IMR-90 (cell line): Measurements from ENCODE around the gene SLAMF1. TPM values are rescaled to one million over a fixed set of nuclear protein-coding genes. Genes with fewer than 3 reads are reported as not detected.

Source experiments
- ATAC-seq: fragments of 200-7000 bp; cut with Tn5 transposase; 2 replicates; pipeline ENCODE4 v1.9.1; 2020; ENCODE audit warnings: low read depth, mild to moderate bottlenecking, moderate library complexity
- BruUV-seq: library from RNA; stranded (reverse); fragments of 400-500 nt; replicated peaks from 2 replicates; lab custom pipeline; 2021; lab: Mats Ljungman, UMichigan
- CTCF ChIA-PET: fragments of 300-600 bp; formaldehyde crosslinking; extraction: SDS; loops from one replicate; lab custom pipeline; 2021; ENCODE audit warnings: antibody characterized with exemption; lab: Yijun Ruan, JAX
- POLR2A ChIA-PET: fragments of 300-600 bp; sonication (Branson Sonifier 250); formaldehyde crosslinking; loops from one replicate; lab custom pipeline; 2022; ENCODE audit warnings: antibody characterized with exemption; ENCODE audit not compliant: unreplicated experiment; lab: Charles Lee
- DNase-seq: peaks from one replicate; pipeline ENCODE4 v3.0.0; 2013
- H2AFZ ChIP-seq: replicated peaks from 2 replicates; pipeline ENCODE3; 2013; ENCODE audit warnings: low read length, mild to moderate bottlenecking; ENCODE audit not compliant: poor library complexity
- H2AK5ac ChIP-seq: 2 replicates; pipeline ENCODE4 v1.6.1; 2013; ENCODE audit warnings: low read depth, low read length, inconsistent platforms
- H2AK9ac ChIP-seq: replicated peaks from 2 replicates; pipeline ENCODE3; 2013; ENCODE audit warnings: mild to moderate bottlenecking, low read depth, low read length, moderate library complexity; ENCODE audit not compliant: poor library complexity
- H2BK120ac ChIP-seq: 2 replicates; pipeline ENCODE4 v1.6.1; 2013; ENCODE audit warnings: low read depth, low read length, inconsistent platforms
- H2BK15ac ChIP-seq: 3 replicates; pipeline ENCODE4 v1.6.1; 2013; ENCODE audit warnings: low read depth, low read length, inconsistent platforms
- H2BK20ac ChIP-seq: 2 replicates; pipeline ENCODE4 v1.6.1; 2013; ENCODE audit warnings: low read depth, mild to moderate bottlenecking, inconsistent platforms, low read length, moderate library complexity
- H2BK5ac ChIP-seq: 2 replicates; pipeline ENCODE4 v1.6.1; 2013; ENCODE audit warnings: mild to moderate bottlenecking, low read depth, low read length, inconsistent platforms; ENCODE audit not compliant: poor library complexity, severe bottlenecking
- H3K14ac ChIP-seq: replicated peaks from 2 replicates; pipeline ENCODE4 v1.6.1; 2013; ENCODE audit warnings: low read depth, low read length, inconsistent platforms
- H3K18ac ChIP-seq: 2 replicates; pipeline ENCODE4 v1.6.1; 2013; ENCODE audit warnings: low read depth, low read length, control low read depth
- H3K23ac ChIP-seq: 2 replicates; pipeline ENCODE4 v1.6.1; 2013; ENCODE audit warnings: low read depth, low read length, inconsistent platforms
- H3K27ac ChIP-seq: 2 replicates; pipeline ENCODE4 v1.5.1; 2013; ENCODE audit warnings: mild to moderate bottlenecking, control low read depth, low read length; ENCODE audit not compliant: insufficient read depth
- H3K27me3 ChIP-seq: 2 replicates; pipeline ENCODE4 v1.6.1; 2013; ENCODE audit warnings: low read length; ENCODE audit not compliant: control insufficient read depth, insufficient read depth
- H3K36me3 ChIP-seq: 2 replicates; pipeline ENCODE4 v1.6.1; 2013; ENCODE audit warnings: low read length, mixed read lengths; ENCODE audit not compliant: control insufficient read depth, insufficient read depth
- H3K4ac ChIP-seq: 2 replicates; pipeline ENCODE4 v1.6.1; 2013; ENCODE audit warnings: low read depth, low read length, inconsistent platforms
- H3K4me1 ChIP-seq: 2 replicates; pipeline ENCODE4 v1.6.1; 2013; ENCODE audit warnings: low read length, mixed read lengths; ENCODE audit not compliant: control insufficient read depth, insufficient read depth
- H3K4me2 ChIP-seq: 2 replicates; pipeline ENCODE4 v1.6.1; 2013; ENCODE audit warnings: low read depth, mild to moderate bottlenecking, control low read depth, low read length, moderate library complexity
- H3K4me3 ChIP-seq: 2 replicates; pipeline ENCODE4 v1.5.1; 2013; ENCODE audit warnings: low read depth, mild to moderate bottlenecking, control low read depth, low read length, moderate library complexity; ENCODE audit not compliant: insufficient read depth
- H3K56ac ChIP-seq: 2 replicates; pipeline ENCODE4 v1.6.1; 2013; ENCODE audit warnings: low read length, inconsistent platforms; ENCODE audit not compliant: insufficient read depth; ENCODE audit errors: extremely low read depth
- H3K79me1 ChIP-seq, 2 experiments: 2 replicates each; pipeline ENCODE4 v1.6.1; 2013; ENCODE audit warnings: low read length in 2 of 2, inconsistent platforms in 1 of 2, low read depth in 1 of 2
- H3K9ac ChIP-seq: 2 replicates; pipeline ENCODE4 v1.6.1; 2013; ENCODE audit warnings: low read depth, low read length, control low read depth
- H3K9me1 ChIP-seq: 2 replicates; pipeline ENCODE4 v1.6.1; 2013; ENCODE audit warnings: low read length, inconsistent platforms; ENCODE audit not compliant: insufficient read depth
- H3K9me3 ChIP-seq: 2 replicates; pipeline ENCODE4 v1.6.1; 2013; ENCODE audit warnings: low read length; ENCODE audit not compliant: control insufficient read depth, insufficient read depth
- H4K20me1 ChIP-seq: 2 replicates; pipeline ENCODE4 v1.6.1; 2013; ENCODE audit warnings: low read length, inconsistent platforms; ENCODE audit not compliant: insufficient read depth
- H4K5ac ChIP-seq: 2 replicates; pipeline ENCODE4 v1.6.1; 2013; ENCODE audit warnings: mild to moderate bottlenecking, low read depth, low read length, control low read depth
- H4K8ac ChIP-seq, 2 experiments: 2 replicates each; pipeline ENCODE4 v1.6.1; 2013; ENCODE audit warnings: low read depth in 2 of 2, low read length in 2 of 2, control low read depth in 1 of 2, inconsistent platforms in 1 of 2
- H4K91ac ChIP-seq: 2 replicates; pipeline ENCODE4 v1.6.1; 2013; ENCODE audit warnings: low read depth, low read length, inconsistent platforms; ENCODE audit not compliant: insufficient read depth
- BHLHE40 ChIP-seq: fragments of 150-350 bp; IDR thresholded peaks from 2 replicates; pipeline ENCODE4 v1.6.1; 2016; ENCODE audit warnings: mild to moderate bottlenecking, low read depth, low read length
- CEBPB ChIP-seq: IDR thresholded peaks from 2 replicates; pipeline ENCODE4 v1.6.1; 2012; ENCODE audit warnings: low read depth, low read length, improper control_type of control experiment
- CHD1 ChIP-seq: IDR thresholded peaks from 2 replicates; pipeline ENCODE4 v1.6.1; 2012; ENCODE audit warnings: low read depth, low read length, improper control_type of control experiment
- FOS ChIP-seq: fragments of 150-350 bp; IDR thresholded peaks from 2 replicates; pipeline ENCODE4 v1.6.1; 2016; ENCODE audit warnings: low read depth, low read length
- MAFK ChIP-seq: IDR thresholded peaks from 2 replicates; pipeline ENCODE4 v1.6.1; 2012; ENCODE audit warnings: low read depth, low read length, improper control_type of control experiment
- MAZ ChIP-seq: IDR thresholded peaks from 2 replicates; pipeline ENCODE4 v1.6.1; 2012; ENCODE audit warnings: low read depth, mild to moderate bottlenecking, low read length, improper control_type of control experiment, moderate library complexity, borderline replicate concordance
- MXI1 ChIP-seq: IDR thresholded peaks from 2 replicates; pipeline ENCODE4 v1.6.1; 2012; ENCODE audit warnings: low read depth, mild to moderate bottlenecking, low read length, moderate library complexity, borderline replicate concordance
- NFE2L2 ChIP-seq: fragments of 150-350 bp; IDR thresholded peaks from 2 replicates; pipeline ENCODE4 v1.6.1; 2016; ENCODE audit warnings: low read depth, mild to moderate bottlenecking, low read length
- POLR2A ChIP-seq: IDR thresholded peaks from 2 replicates; pipeline ENCODE4 v1.6.1; 2012; ENCODE audit warnings: mild to moderate bottlenecking, low read depth, low read length
- RAD21 ChIP-seq: IDR thresholded peaks from 2 replicates; pipeline ENCODE4 v1.6.1; 2012; ENCODE audit warnings: low read length, improper control_type of control experiment
- RCOR1 ChIP-seq: IDR thresholded peaks from 2 replicates; pipeline ENCODE4 v1.6.1; 2012; ENCODE audit warnings: mild to moderate bottlenecking, low read length, improper control_type of control experiment; ENCODE audit not compliant: insufficient replicate concordance
- RFX5 ChIP-seq: IDR thresholded peaks from 2 replicates; pipeline ENCODE4 v1.8.0; 2012; ENCODE audit warnings: low read depth, mild to moderate bottlenecking, low read length, moderate library complexity
- SMC3 ChIP-seq: fragments of 150-350 bp; IDR thresholded peaks from 2 replicates; pipeline ENCODE4 v1.6.1; 2016; ENCODE audit warnings: low read depth, mild to moderate bottlenecking, antibody characterized with exemption, low read length, moderate library complexity
- USF2 ChIP-seq: fragments of 150-350 bp; IDR thresholded peaks from 2 replicates; pipeline ENCODE4 v1.6.1; 2017; ENCODE audit warnings: mild to moderate bottlenecking, antibody characterized with exemption, low read length, low read depth
- WGBS, 2 experiments: methylation state at CpG; one replicate each; pipeline versions ENCODE4 v1.1.5 to v1.1.7; 2013; ENCODE audit warnings: missing lambda C conversion rate in 2 of 2; ENCODE audit not compliant: insufficient read length in 1 of 2; ENCODE audit errors: extremely low coverage in 2 of 2; 5-methylcytosine and 5-hydroxymethylcytosine counted together
- dilution Hi-C: fragments of 300-500 bp; cut with HindIII; formaldehyde crosslinking; loops from one replicate; pipeline ENCODE4 v1.14.3; 2018; ENCODE audit warnings: low sequenced_read_pairs; ENCODE audit not compliant: unreplicated experiment
- in situ Hi-C: fragments of 300-500 bp; cut with MboI; formaldehyde crosslinking; loops from 3 replicates; pipeline ENCODE4 v1.14.3; 2019; ENCODE audit warnings: low sequenced_read_pairs, inconsistent platforms, mixed read lengths
- intact Hi-C: fragments of 100-400 bp; cut with micrococcal nuclease; formaldehyde crosslinking; loops from 2 replicates; pipeline ENCODE4 v1.10.0; 2022
- polyA plus RNA-seq, 3 experiments: library from polyadenylated mRNA; depleted of rRNA; stranded (reverse); fragments of >200 nt; gene quantifications; 2 replicates each; pipeline ENCODE4 v1.2.3, GENCODE V29; 2012; ENCODE audit warnings: low replicate concordance in 1 of 3
- total RNA-seq: library from RNA; depleted of rRNA; stranded (reverse); fragments of >200 nt; gene quantifications from 2 replicates; pipeline ENCODE4 v1.2.3, GENCODE V29; 2012
- TF ChIP-seq, protein P1 (sequence below): fragments of 150-350 bp; IDR thresholded peaks from 2 replicates; pipeline ENCODE4 v1.6.1; 2016; ENCODE audit warnings: low read depth, mild to moderate bottlenecking, low read length, moderate library complexity, borderline replicate concordance
- TF ChIP-seq, protein P2 (sequence below): conservative IDR thresholded peaks from 2 replicates; pipeline ENCODE4 v1.5.1; 2012; ENCODE audit warnings: mild to moderate bottlenecking, low read depth, low read length, improper control_type of control experiment

SLAMF1 gene
- total and polyA plus RNA-seq, 2 of the 4 experiments (the other 2 are of a cell fraction): not detected

- POLR2A ChIA-PET: no interaction called here
Observed at GRCh38 chr1:160620942-160621632, 25.8 kb downstream of the SLAMF1 start.

More at GRCh38 chr1:160620942-160621632, 25.8 kb downstream of the SLAMF1 start:
- DNase-seq: no peak
- TF ChIP-seq, protein P1, sequence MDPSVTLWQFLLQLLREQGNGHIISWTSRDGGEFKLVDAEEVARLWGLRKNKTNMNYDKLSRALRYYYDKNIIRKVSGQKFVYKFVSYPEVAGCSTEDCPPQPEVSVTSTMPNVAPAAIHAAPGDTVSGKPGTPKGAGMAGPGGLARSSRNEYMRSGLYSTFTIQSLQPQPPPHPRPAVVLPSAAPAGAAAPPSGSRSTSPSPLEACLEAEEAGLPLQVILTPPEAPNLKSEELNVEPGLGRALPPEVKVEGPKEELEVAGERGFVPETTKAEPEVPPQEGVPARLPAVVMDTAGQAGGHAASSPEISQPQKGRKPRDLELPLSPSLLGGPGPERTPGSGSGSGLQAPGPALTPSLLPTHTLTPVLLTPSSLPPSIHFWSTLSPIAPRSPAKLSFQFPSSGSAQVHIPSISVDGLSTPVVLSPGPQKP: no peak
- TF ChIP-seq RAD21 (no peak), RCOR1 (no peak), MXI1 (no peak), MAFK (no peak), BHLHE40 (no peak), MAZ (no peak), NFE2L2 (no peak), USF2 (no peak), CEBPB (no peak), FOS (no peak), CHD1 (no peak), POLR2A (no peak), RFX5 (no peak), SMC3 (no peak)
- TF ChIP-seq, protein P2, sequence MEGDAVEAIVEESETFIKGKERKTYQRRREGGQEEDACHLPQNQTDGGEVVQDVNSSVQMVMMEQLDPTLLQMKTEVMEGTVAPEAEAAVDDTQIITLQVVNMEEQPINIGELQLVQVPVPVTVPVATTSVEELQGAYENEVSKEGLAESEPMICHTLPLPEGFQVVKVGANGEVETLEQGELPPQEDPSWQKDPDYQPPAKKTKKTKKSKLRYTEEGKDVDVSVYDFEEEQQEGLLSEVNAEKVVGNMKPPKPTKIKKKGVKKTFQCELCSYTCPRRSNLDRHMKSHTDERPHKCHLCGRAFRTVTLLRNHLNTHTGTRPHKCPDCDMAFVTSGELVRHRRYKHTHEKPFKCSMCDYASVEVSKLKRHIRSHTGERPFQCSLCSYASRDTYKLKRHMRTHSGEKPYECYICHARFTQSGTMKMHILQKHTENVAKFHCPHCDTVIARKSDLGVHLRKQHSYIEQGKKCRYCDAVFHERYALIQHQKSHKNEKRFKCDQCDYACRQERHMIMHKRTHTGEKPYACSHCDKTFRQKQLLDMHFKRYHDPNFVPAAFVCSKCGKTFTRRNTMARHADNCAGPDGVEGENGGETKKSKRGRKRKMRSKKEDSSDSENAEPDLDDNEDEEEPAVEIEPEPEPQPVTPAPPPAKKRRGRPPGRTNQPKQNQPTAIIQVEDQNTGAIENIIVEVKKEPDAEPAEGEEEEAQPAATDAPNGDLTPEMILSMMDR: no peak
- Histone ChIP-seq H2AK5ac (no peak overlapping the region), H3K36me3 (no peaks in the 10 kb centered on the region), H3K18ac (no peak overlapping the region), H3K23ac (no peak overlapping the region), H3K4me3 (no peak overlapping the region), H2BK5ac (no peak overlapping the region), H2BK120ac (no peak overlapping the region), H3K4me2 (no peak overlapping the region), H3K9me3 (no peaks in the 10 kb centered on the region), H2AK9ac (no peak overlapping the region), H3K56ac (no peak overlapping the region), H4K20me1 (no peaks in the 10 kb centered on the region), H3K14ac (no peak overlapping the region), H2BK20ac (no peak overlapping the region), H3K27me3 (no peaks in the 10 kb centered on the region), H3K4ac (no peak overlapping the region), H4K91ac (no peak overlapping the region), H2AFZ (no peak overlapping the region), H3K9me1 (no peaks in the 10 kb centered on the region), H3K4me1 (no peaks in the 10 kb centered on the region), H3K79me1 (no peaks in the 10 kb centered on the region), H3K27ac (no peak overlapping the region), H2BK15ac (no peak overlapping the region), H4K5ac (no peak overlapping the region), H3K9ac (no peak overlapping the region), H4K8ac (no peak overlapping the region)
- in situ Hi-C loops (loop anchor here (25.0 kb wide), 1 partner anchor 434 kb away; the partner anchor contains the start of gene CASQ1), dilution Hi-C loops (no loop called here), intact Hi-C loops (no loop called here)
- no CpG with 5 or more reads among the region's 5 CpGs for WGBS, 2 experiments
- no TSS peak for BruUV-seq
- CTCF ChIA-PET: no interaction called here
- ATAC-seq: no peak
